Melanocyte of skin (primary cell): ENCODE measurements around the gene SLC7A6. TPM values are rescaled to one million over a fixed set of nuclear protein-coding genes. Genes with fewer than 3 reads are reported as not detected.

Experiments
- small RNA-seq, 2 donors: library from RNA; depleted of rRNA; stranded (forward); fragments of <200 nt; gene quantifications; one replicate each; pipeline ENCODE3, GENCODE V24; 2012
- total RNA-seq, 2 donors: library from RNA; depleted of rRNA; stranded (reverse); fragments of >200 nt; gene quantifications; 2 replicates each; pipeline ENCODE4 v1.2.3, GENCODE V29; 2012

The SLC7A6 gene
- total RNA-seq, result 10 to 100 TPM; 30.3 to 34.8 TPM

GRCh38 chr16:68264128-68265077, at the start of gene SLC7A6:
Gene SLC7A6 (plus strand): TSS chr16:68264526. CDS start chr16:68274727, 10,201 bp downstream.

GRCh38 chr16:68235887-68236136, 28.5 kb upstream of the SLC7A6 start, which contains the start of gene ESRP2:
Gene ESRP2 (minus strand): TSS chr16:68236127. CDS start chr16:68236045, 82 bp downstream.

DNA sequence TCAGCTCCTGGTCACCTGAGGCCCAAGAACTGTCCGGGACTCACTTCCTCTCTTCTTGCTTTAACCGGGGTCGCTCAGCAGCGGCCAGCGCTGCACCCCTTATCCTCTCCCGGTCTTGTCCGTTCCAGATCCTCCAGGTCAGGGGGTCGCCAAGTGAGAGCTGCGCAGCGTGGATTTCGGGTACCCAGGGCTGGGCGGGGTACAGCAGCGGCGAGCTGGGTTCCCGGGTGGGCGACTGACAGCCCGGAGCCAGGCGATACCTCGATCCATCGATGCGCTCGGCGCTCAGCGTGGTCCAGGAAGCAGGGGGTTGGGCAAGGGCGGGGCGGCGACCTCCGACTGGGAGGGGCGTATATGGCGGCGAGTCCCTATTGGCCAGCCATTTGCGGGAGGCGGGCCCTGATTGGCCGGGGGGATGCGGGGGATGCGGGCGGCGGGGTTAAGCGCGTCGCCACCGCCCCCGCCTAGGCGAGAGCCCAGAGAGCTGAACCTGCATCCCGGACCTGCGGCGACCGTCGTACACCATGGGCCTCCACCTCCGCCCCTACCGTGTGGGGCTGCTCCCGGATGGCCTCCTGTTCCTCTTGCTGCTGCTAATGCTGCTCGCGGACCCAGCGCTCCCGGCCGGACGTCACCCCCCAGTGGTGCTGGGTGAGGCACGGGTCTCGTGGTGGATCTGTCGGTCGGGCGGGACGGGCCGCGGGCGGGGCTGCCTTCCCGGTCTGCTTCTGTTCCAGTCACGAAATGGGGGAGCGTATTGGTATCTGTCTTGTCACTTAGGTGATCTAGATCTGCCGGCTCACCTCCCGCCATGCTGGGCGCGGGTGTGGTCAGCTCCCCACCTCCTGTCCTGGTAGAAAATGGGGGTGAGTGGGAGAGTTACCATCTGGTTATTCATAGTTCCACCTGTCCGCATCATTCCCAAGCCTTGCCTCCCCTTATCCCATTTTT, 19.1 kb upstream of the SLC7A6 start, which contains the start of gene PLA2G15:
TSS of gene PLA2G15 (plus strand) at position 471 of the 951 bp plus-strand sequence. CDS start at position 525, 54 bp downstream.

GRCh38 chr16:68310774-68311511, 46.6 kb downstream of the SLC7A6 start, which contains the start of the genes PRMT7 and SLC7A6OS:
Gene PRMT7 (plus strand): TSS chr16:68311019. CDS start chr16:68315980, 4,961 bp downstream.
Gene SLC7A6OS (minus strand): TSS chr16:68310946. CDS start chr16:68310926, 20 bp downstream.

Small RNA genes lying within 50 kb of the gene (small RNA-seq; reads per million reads assigned to genes)
- gene RNU4-30P (0.23 to 0.30 reads per million in 2 donors), gene RNU6-1262P (0 reads per million in 2 donors)

Other genes starting within 250 kb of the SLC7A6 start
- gene DPEP2NB, start 248.6 kb upstream of the SLC7A6 start, total RNA-seq, result not detected
- gene DDX28, start 241.3 kb upstream of the SLC7A6 start, total RNA-seq, result 10 to 100 TPM; 17.6 to 19.6 TPM
- gene DUS2, start 241.2 kb upstream of the SLC7A6 start, total RNA-seq, result 10 to 100 TPM; 14.1 to 24.6 TPM
- 10 to 100 TPM; 20.3 to 31.3 TPM for gene NFATC3, start 179.2 kb upstream of the SLC7A6 start, total RNA-seq
- under 1 TPM in 1 of 2 donors, not detected in 1; under 0.01 TPM for gene ESRP2, start 28.4 kb upstream of the SLC7A6 start, total RNA-seq
- 10 to 100 TPM; 31.0 to 34.4 TPM for gene PLA2G15, start 19.2 kb upstream of the SLC7A6 start, total RNA-seq
- gene SLC7A6OS, start 46.4 kb downstream of the SLC7A6 start, total RNA-seq, result 10 to 100 TPM; 15.8 to 21.6 TPM
- 10 to 100 TPM; 61.6 to 79.9 TPM for gene PRMT7, start 46.5 kb downstream of the SLC7A6 start, total RNA-seq
- gene SMPD3, start 184.0 kb downstream of the SLC7A6 start, total RNA-seq, result under 1 TPM in 1 of 2 donors, not detected in 1; 0.34 TPM